WTC11 (cell line): ENCODE measurements around the gene ITGA1.

ENCODE experiments used
- AR ChIP-seq: fragments of 250-450 bp; sonication (Bioruptor Pico); IDR thresholded peaks from 2 replicates; pipeline ENCODE4 v1.9.0; 2021; ENCODE audit warnings: mild to moderate bottlenecking
- CTCF ChIP-seq: fragments of 200-600 bp; IDR thresholded peaks from 2 replicates; pipeline ENCODE4 v1.8.0; 2022; ENCODE audit warnings: antibody characterized with exemption
- E2F4 ChIP-seq: sonication (generic); formaldehyde crosslinking; IDR thresholded peaks from 2 replicates; pipeline ENCODE4 v1.8.1; 2022; ENCODE audit warnings: low read depth, mild to moderate bottlenecking, moderate library complexity, missing genetic modification reagents, borderline replicate concordance
- ESRRA ChIP-seq: sonication (generic); formaldehyde crosslinking; IDR thresholded peaks from 2 replicates; pipeline ENCODE4 v1.8.1; 2022; ENCODE audit warnings: mild to moderate bottlenecking, missing genetic modification reagents, borderline replicate concordance
- ETV6 ChIP-seq: sonication (generic); formaldehyde crosslinking; IDR thresholded peaks from 2 replicates; pipeline ENCODE4 v1.8.1; 2022; ENCODE audit warnings: mild to moderate bottlenecking, missing genetic modification reagents
- STAT6 ChIP-seq: sonication (generic); formaldehyde crosslinking; conservative IDR thresholded peaks from 2 replicates; pipeline ENCODE4 v1.8.1; 2023; ENCODE audit warnings: mild to moderate bottlenecking, low read depth, missing genetic modification reagents, moderate library complexity

GRCh38 chr5:52837068-52837467 lies 49.4 kb downstream of the ITGA1 start:
- TF ChIP-seq E2F4, result no peak
- TF ChIP-seq STAT6 (CRISPR knock-in tag), result no peak
- TF ChIP-seq ESRRA (CRISPR knock-in tag), result no peak
- no peak for TF ChIP-seq CTCF
- no peak for TF ChIP-seq ETV6 (CRISPR knock-in tag)
- TF ChIP-seq AR, result no peak
